ENCODE data around the gene SDF2. TPM values are rescaled to one million over a fixed set of nuclear protein-coding genes. Genes with fewer than 3 reads are reported as not detected.

SDF2 gene, protein sequence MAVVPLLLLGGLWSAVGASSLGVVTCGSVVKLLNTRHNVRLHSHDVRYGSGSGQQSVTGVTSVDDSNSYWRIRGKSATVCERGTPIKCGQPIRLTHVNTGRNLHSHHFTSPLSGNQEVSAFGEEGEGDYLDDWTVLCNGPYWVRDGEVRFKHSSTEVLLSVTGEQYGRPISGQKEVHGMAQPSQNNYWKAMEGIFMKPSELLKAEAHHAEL
- total RNA-seq (2012; rRNA removed) (79.2 and 81.7 TPM in 2 replicates), polyA plus RNA-seq (2012; rRNA removed) (76.0 and 80.8 TPM in 2 replicates), Bru-seq, nascent RNA (percentile 78 among the genes with signal in this experiment), BruChase-seq, experiment 1, labeled RNA remaining after a 6-hour chase (percentile 81 among the genes with signal in this experiment), BruChase-seq, experiment 2, labeled RNA remaining after a 2-hour chase (percentile 71 among the genes with signal in this experiment)
- 67.2 and 90.4 TPM in 2 replicates for polyA plus RNA-seq (2012; cell fraction: cytosol; rRNA removed)
- polyA plus RNA-seq (2012; cell fraction: nucleus; rRNA removed; ENCODE audit: low replicate concordance), result 22.7 and 43.7 TPM in 2 replicates
- long read RNA-seq, transcript SDF2-201 (3 exons, 1,568 nt), result major isoform, 55 of 69 reads
- long read RNA-seq, transcript SDF2-208 (2 exons, 1,342 nt), result minor isoform, 9 of 69 reads
- long read RNA-seq, partial matches to known transcripts, result 0 of 69 reads
- long read RNA-seq, other reads (novel, unspliced or antisense), result 3 of 69 reads

DNA sequence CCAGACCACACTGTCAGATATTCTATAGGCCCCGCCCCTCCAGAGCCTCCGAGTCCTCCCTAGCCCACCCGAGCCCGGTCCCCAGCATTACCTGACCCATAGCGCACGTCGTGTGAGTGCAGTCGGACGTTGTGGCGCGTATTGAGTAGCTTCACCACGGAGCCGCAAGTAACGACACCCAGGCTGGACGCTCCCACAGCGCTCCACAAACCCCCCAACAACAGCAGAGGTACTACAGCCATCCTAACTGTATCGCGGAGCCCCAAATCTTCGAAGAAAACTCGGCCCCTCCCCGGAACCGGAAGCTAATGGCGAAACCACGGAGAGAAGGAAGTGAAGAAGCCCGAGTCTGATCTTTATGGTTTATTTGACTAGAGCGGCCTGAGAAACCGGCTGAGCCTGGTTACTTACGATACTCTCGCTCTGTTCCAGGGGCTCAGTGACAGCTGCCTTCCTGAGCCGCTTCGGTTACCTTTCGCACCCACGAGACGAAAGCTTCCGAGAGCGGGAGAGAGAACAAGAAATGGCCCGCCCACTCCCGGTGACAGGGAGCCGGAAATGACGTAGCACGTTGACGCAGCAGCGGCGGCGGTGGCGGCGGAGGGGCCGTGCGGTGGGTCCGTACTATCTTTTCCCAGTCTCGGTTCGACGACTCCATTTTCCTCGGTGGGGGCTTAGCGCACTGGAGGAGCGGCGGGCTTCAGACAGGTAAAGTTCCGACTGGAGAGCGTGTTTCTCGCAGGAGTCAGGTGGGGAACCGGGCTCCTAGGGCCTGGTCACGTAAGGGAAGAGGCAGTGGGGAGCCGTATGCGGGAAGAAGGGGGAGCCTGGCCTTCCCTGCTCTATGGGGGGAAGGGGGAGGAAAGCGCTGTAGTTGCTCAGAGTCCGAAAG is at the start of gene SDF2, which contains the start of gene SUPT6H:
Gene SDF2, minus strand, starts transcription at position 272 of the 892 bp plus-strand sequence. Its CDS starts 30 bp downstream, at position 242.
Gene SUPT6H, plus strand, starts transcription at position 571 of the 892 bp plus-strand sequence. CDS start 11,197 bp downstream, outside the sequence.
- peak within 1 kb of the TSS; percentile 100 for H3K56ac ChIP-seq (ENCODE audit: extremely low read depth, insufficient read depth, low read length)
- peak; percentile 81 for DNase-seq
- intact Hi-C loops (cut with micrococcal nuclease), result loop anchor here (1.0 kb wide), 1 partner anchor 16 kb away; no protein-coding TSS in a partner anchor
- TF ChIP-seq POLR2A (IDR thresholded peaks at IDR 0.05; ENCODE audit: low read depth, low read length) (peak; percentile 96), MAZ (IDR thresholded peaks at IDR 0.05; ENCODE audit: borderline replicate concordance, low read depth, low read length) (peak; percentile 66; the same call in 1 of the 2 replicates), RFX5 (IDR thresholded peaks at IDR 0.05; ENCODE audit: low read depth, low read length) (no peak), SMC3 (IDR thresholded peaks at IDR 0.05; ENCODE audit: low read depth, low read length) (no peak), FOS (IDR thresholded peaks at IDR 0.05; ENCODE audit: low read depth, low read length) (peak; percentile 23; the same call in 1 of the 2 replicates), MXI1 (IDR thresholded peaks at IDR 0.05; ENCODE audit: borderline replicate concordance, low read depth, low read length) (peak; percentile 63; the same call in 1 of the 2 replicates), MAFK (IDR thresholded peaks at IDR 0.05; ENCODE audit: low read depth, low read length) (no peak)
- TF ChIP-seq, protein P1, sequence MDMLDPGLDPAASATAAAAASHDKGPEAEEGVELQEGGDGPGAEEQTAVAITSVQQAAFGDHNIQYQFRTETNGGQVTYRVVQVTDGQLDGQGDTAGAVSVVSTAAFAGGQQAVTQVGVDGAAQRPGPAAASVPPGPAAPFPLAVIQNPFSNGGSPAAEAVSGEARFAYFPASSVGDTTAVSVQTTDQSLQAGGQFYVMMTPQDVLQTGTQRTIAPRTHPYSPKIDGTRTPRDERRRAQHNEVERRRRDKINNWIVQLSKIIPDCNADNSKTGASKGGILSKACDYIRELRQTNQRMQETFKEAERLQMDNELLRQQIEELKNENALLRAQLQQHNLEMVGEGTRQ (IDR thresholded peaks at IDR 0.05; ENCODE audit: low read depth, low read length), result 0 out of 2 replicates have a peak, but pooled peaks have one; percentile 5
- in situ Hi-C loops (cut with MboI; ENCODE audit: low sequenced_read_pairs), result no loop called here
- peak within 1 kb of the TSS; percentile 100 for H3K4ac ChIP-seq (ENCODE audit: low read depth, low read length)
- CTCF ChIA-PET, result interaction anchor here (1.3 to 1.5 kb wide), 2 partner anchors 10 to 15 kb away, joined by 3 to 6 read pairs; no protein-coding TSS in a partner anchor
- H3K14ac ChIP-seq (replicated peaks; ENCODE audit: low read depth, low read length), result peak within 1 kb of the TSS; percentile 100
- H3K9me1 ChIP-seq (ENCODE audit: insufficient read depth, low read length), result peaks cover 12% of the 10 kb centered on the region
- peak within 1 kb of the TSS; percentile 97 for H2BK5ac ChIP-seq (ENCODE audit: low read depth, low read length, poor library complexity, severe bottlenecking)
- peak within 1 kb of the TSS; percentile 99 for H4K91ac ChIP-seq (ENCODE audit: insufficient read depth, low read depth, low read length)
- H3K9ac ChIP-seq (ENCODE audit: low read depth, low read length), result peak within 1 kb of the TSS; percentile 99
- POLR2A ChIA-PET (ENCODE audit: unreplicated experiment), result interaction anchor here (0.8 to 1.2 kb wide), 4 partner anchors 9 to 29 kb away, joined by 4 to 6 read pairs (median 4); no protein-coding TSS in a partner anchor
- H4K8ac ChIP-seq (ENCODE audit: low read depth in 2 of 2, low read length in 2 of 2), result peak within 1 kb of the TSS; percentile 94 to 100
- peaks cover 55% of the 10 kb centered on the region for H4K20me1 ChIP-seq (ENCODE audit: insufficient read depth, low read length)
- H2BK20ac ChIP-seq (ENCODE audit: low read depth, low read length), result peak within 1 kb of the TSS; percentile 91
- H2BK120ac ChIP-seq (ENCODE audit: low read depth, low read length), result peak within 1 kb of the TSS; percentile 99
- H2AFZ ChIP-seq (replicated peaks; ENCODE audit: low read length, poor library complexity), result peak within 1 kb of the TSS; percentile 93
- peak within 1 kb of the TSS; percentile 96 for H3K4me2 ChIP-seq (ENCODE audit: low read depth, low read length)
- H2AK5ac ChIP-seq (ENCODE audit: low read depth, low read length), result peak within 1 kb of the TSS; percentile 89
- H2BK15ac ChIP-seq (ENCODE audit: low read depth, low read length), result peak within 1 kb of the TSS; percentile 99
- peak within 1 kb of the TSS; percentile 99 for H4K5ac ChIP-seq (ENCODE audit: low read depth, low read length)
- peak within 1 kb of the TSS; percentile 90 for H2AK9ac ChIP-seq (replicated peaks; ENCODE audit: low read depth, low read length, poor library complexity)
- H3K4me3 ChIP-seq (ENCODE audit: insufficient read depth, low read depth, low read length), result peak within 1 kb of the TSS; percentile 73
- peak within 1 kb of the TSS; percentile 97 for H3K18ac ChIP-seq (ENCODE audit: low read depth, low read length)
- peaks cover 19% of the 10 kb centered on the region for H3K36me3 ChIP-seq (ENCODE audit: control insufficient read depth, insufficient read depth, low read length)
- H3K27me3 ChIP-seq (ENCODE audit: control insufficient read depth, insufficient read depth, low read length), result no peaks in the 10 kb centered on the region
- peaks cover 2% of the 10 kb centered on the region; the same call in 1 of the 2 replicates for H3K4me1 ChIP-seq (ENCODE audit: control insufficient read depth, insufficient read depth, low read length)
- 1% methylated on average over 35 of the region's 66 CpGs; no CpG with 5 or more reads in 1 of the 2 experiments for WGBS, 2 experiments (ENCODE audit: extremely low coverage in 2 of 2, insufficient read length in 1 of 2)
- dilution Hi-C loops (cut with HindIII; ENCODE audit: low sequenced_read_pairs, unreplicated experiment), result no loop called here
- no peaks in the 10 kb centered on the region for H3K9me3 ChIP-seq (ENCODE audit: control insufficient read depth, insufficient read depth, low read length)
- H3K27ac ChIP-seq (ENCODE audit: insufficient read depth, low read length), result peak within 1 kb of the TSS; percentile 99
- H3K23ac ChIP-seq (ENCODE audit: low read depth, low read length), result peak within 1 kb of the TSS; percentile 99
- TSS peak; percentile 77 for BruUV-seq (replicated peaks)
- peak; percentile 88 for ATAC-seq (ENCODE audit: low read depth)
- H3K79me1 ChIP-seq (ENCODE audit: low read depth in 1 of 2, low read length in 2 of 2), result peaks cover 11 to 64% of the 10 kb centered on the region in 2 experiments; a peak in 3 of 4 replicates
